GM19328 (cell line): ENCODE results near the gene PPWD1.

Experiments used
- ATAC-seq: cut with Tn5 transposase; IDR thresholded peaks from one replicate; pipeline ENCODE4 v1.9.1; 2021; ENCODE audit warnings: mild to moderate bottlenecking, moderate library complexity; ENCODE audit not compliant: unreplicated experiment

The PPWD1 gene

GRCh38 chr5:65623482-65623881, 60.4 kb downstream of the PPWD1 start:
- no peak for ATAC-seq

- peak; percentile 95 for ATAC-seq
These were observed 61.0 kb downstream of the PPWD1 start, which contains the start of gene TRIM23 for GRCh38 chr5:65624025-65624570. Gene TRIM23, minus strand, starts transcription at chr5:65624333. Its CDS starts 59 bp downstream, at chr5:65624274.

- peak; percentile 71 for ATAC-seq
These were observed 61.8 kb downstream of the PPWD1 start, which contains the start of the genes SHLD3 and TRAPPC13 for GRCh38 chr5:65624571-65625555. Gene SHLD3, plus strand, starts transcription at chr5:65625027. Its CDS starts 4,561 bp downstream, at chr5:65629588. Gene TRAPPC13, plus strand, starts transcription at chr5:65625027. Its CDS starts 34 bp downstream, at chr5:65625061.

GRCh38 chr5:65625743-65626142, 62.6 kb downstream of the PPWD1 start:
- ATAC-seq, result no peak

- ATAC-seq, result no peak
These were observed 67.9 kb downstream of the PPWD1 start for GRCh38 chr5:65630981-65631380.
